Measurements from ENCODE around the gene NNT.
"Not testable (repeated sequence)": the region's sequence is repeated elsewhere in the genome, so short reads cannot be mapped to it uniquely, and the experiment has no call there.

DNA sequence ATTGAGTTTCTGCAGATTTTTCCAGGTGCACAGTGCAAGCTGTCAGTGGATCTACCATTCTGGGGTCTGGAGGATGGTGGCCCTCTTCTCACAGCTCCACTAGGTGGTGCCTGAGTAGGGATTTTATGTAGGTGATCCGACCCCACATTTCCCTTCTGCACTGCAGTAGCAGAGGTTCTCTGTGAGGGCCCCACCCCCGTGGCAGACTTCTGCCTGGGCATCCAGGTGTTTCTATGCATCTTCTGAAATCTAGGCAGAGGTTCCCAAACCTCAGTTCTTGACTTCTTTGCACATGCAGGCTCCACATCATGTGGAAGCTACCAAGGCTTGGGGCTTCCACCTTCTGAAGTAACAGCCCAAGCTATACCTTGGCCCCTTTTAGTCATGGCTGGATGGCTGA is 93.5 kb downstream of the NNT start:
- not testable (repeated sequence) for TF ChIP-seq CTCF (IDR thresholded peaks at IDR 0.05); ZFX (IDR thresholded peaks at IDR 0.05; ENCODE audit: borderline replicate concordance)

All from 22Rv1 (cell line).